Measurements from ENCODE around the gene C15orf62.

- TF ChIP-seq EP300 (IDR thresholded peaks at IDR 0.05) (no peak), POLR2AphosphoS5 (IDR thresholded peaks at IDR 0.05) (no peak)
Observed at GRCh38 chr15:40731034-40731433, 38.7 kb upstream of the C15orf62 start.

Measured in upper lobe of left lung (tissue), 4 donors.